ENCODE results near the gene SLC4A7.
"Not testable (repeated sequence)": the region's sequence is repeated elsewhere in the genome, so short reads cannot be mapped to it uniquely, and the experiment has no call there.

SLC4A7 gene

DNA sequence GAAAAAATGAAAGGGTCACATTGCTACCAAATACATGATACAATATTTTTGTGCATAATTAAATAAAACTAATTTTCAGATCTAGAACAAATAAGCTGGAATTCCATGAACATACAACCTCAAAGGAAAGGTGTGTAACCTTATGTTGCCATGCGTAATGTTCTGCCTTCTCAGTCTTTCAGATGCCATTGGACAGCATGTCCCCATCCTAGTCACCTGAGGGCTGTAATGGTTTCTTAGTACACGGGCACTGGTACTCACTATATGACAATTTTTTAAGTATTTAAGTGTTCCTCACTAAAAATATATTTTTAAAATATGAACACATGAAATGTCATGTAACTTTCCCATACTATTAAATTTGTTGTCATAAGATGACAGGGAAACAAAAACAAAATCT is 139.1 kb downstream of the SLC4A7 start:
- no peak for DNase-seq (ENCODE audit: extremely low read depth, low read depth)
- TF ChIP-seq, protein P1, sequence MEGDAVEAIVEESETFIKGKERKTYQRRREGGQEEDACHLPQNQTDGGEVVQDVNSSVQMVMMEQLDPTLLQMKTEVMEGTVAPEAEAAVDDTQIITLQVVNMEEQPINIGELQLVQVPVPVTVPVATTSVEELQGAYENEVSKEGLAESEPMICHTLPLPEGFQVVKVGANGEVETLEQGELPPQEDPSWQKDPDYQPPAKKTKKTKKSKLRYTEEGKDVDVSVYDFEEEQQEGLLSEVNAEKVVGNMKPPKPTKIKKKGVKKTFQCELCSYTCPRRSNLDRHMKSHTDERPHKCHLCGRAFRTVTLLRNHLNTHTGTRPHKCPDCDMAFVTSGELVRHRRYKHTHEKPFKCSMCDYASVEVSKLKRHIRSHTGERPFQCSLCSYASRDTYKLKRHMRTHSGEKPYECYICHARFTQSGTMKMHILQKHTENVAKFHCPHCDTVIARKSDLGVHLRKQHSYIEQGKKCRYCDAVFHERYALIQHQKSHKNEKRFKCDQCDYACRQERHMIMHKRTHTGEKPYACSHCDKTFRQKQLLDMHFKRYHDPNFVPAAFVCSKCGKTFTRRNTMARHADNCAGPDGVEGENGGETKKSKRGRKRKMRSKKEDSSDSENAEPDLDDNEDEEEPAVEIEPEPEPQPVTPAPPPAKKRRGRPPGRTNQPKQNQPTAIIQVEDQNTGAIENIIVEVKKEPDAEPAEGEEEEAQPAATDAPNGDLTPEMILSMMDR (IDR thresholded peaks at IDR 0.05; ENCODE audit: low read depth, low read length, missing control alignments): no peak
- H3K4me3 ChIP-seq (replicated peaks; ENCODE audit: low read depth, low read length): no peak overlapping the region

DNA sequence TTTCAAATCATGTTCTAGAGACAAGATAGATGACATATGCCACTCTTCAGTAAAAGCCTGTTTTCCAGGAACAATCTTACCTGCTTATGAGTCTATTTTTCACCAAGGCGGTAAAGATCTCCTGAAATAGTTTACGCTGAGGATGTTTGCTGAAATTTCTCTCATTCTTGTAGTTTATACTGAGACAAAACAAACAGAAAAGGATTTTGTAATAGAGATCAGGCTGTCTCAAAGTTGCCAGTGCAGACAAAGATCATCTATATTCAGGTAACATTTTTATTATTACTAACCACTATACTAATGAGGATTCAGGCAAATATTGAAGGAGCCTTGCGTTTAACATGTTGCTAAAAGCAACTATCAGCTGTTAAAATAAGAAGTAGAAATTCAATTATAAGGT is 140.0 kb downstream of the SLC4A7 start:
- TF ChIP-seq, protein P1 (IDR thresholded peaks at IDR 0.05; ENCODE audit: low read depth, low read length, missing control alignments): no peak
- H3K4me3 ChIP-seq (replicated peaks; ENCODE audit: low read depth, low read length): no peak overlapping the region

DNA sequence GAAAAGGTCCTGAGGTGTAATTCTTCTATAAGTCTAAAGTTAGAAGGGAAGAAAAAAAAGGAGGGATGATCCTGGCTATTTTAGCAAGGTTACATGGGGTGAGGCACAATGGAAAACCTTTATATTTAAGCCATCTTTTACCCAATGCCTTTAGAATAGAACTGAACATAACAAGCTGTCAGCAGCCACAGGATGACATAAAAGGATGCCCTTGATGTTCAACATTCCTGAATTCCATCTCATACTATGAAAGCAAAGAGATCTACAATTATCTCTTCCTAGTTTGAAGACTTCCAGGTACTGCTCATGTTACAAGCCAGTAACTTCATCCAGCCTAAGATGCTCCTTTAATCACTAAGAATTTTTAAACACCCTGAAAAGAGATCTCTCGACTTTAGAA is 141.9 kb downstream of the SLC4A7 start:
- TF ChIP-seq, protein P1 (IDR thresholded peaks at IDR 0.05; ENCODE audit: low read depth, low read length, missing control alignments): no peak
- no peak overlapping the region for H3K4me3 ChIP-seq (replicated peaks; ENCODE audit: low read depth, low read length)
- DNase-seq (ENCODE audit: extremely low read depth, low read depth): no peak

More for the DNA sequence above, 140.0 kb downstream of the SLC4A7 start:
- DNase-seq (ENCODE audit: extremely low read depth, low read depth): no peak

DNA sequence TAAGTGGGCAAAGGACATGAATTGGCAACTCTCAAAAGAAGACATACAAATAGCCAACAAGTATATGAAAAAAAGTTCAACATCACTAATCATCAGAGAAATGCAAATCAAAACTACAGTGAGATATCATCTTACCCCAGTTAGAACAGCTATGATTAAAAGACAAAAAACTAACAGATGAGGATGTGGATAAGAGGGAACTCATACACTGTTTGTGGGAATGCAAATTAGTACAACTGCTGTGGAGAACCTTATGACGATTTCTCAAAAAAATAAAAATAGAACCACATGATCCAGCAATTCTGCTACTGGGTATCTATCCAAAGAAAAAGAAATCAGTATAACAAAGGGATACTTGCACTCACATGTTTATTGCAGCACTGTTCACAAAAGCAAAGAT is 143.7 kb downstream of the SLC4A7 start:
- DNase-seq (ENCODE audit: extremely low read depth, low read depth): no peak
- TF ChIP-seq, protein P1 (IDR thresholded peaks at IDR 0.05; ENCODE audit: low read depth, low read length, missing control alignments): no peak
- no peak overlapping the region for H3K4me3 ChIP-seq (replicated peaks; ENCODE audit: low read depth, low read length)

DNA sequence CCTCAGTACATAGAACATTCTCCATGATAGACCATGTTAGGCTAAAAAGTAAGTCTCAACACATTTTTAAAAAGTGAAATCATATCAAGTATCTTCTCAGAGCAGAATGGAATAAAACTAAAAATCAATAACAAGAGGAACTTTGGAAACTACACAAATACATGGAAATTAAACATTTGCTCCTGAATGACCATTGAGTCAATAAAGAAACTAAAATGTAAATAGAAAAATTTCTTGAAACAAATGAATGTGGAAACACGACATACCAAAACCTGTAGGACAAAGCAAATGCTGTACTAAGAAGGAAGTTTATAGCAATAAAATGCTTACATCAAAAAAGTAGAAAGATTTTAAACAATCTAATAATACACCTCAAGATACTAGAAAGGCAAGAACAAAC is 148.6 kb downstream of the SLC4A7 start:
- DNase-seq (ENCODE audit: extremely low read depth, low read depth): no peak
- no peak overlapping the region for H3K4me3 ChIP-seq (replicated peaks; ENCODE audit: low read depth, low read length)
- TF ChIP-seq, protein P1 (IDR thresholded peaks at IDR 0.05; ENCODE audit: low read depth, low read length, missing control alignments): no peak

DNA sequence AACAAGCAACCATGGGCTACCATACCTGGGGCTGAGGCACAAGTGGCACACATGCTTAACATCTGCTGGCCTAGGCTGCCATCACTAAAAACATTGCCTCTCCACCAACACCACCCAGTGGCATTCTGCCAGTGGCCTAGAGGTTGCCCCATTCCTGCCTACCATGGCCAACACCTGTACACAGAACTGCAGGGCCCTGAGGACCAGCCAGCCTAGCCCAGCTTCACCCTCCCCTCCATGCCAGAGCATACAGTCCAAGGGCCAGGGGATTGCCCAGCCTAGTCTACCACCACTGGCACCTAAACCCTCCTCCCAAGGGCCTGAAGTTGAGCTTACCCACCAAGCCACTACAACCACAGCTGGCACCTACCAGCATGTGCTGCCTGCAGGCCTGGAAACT is 150.3 kb downstream of the SLC4A7 start:
- H3K4me3 ChIP-seq (replicated peaks; ENCODE audit: low read depth, low read length): no peak overlapping the region
- no peak for DNase-seq (ENCODE audit: extremely low read depth, low read depth)
- TF ChIP-seq, protein P1 (IDR thresholded peaks at IDR 0.05; ENCODE audit: low read depth, low read length, missing control alignments): no peak

DNA sequence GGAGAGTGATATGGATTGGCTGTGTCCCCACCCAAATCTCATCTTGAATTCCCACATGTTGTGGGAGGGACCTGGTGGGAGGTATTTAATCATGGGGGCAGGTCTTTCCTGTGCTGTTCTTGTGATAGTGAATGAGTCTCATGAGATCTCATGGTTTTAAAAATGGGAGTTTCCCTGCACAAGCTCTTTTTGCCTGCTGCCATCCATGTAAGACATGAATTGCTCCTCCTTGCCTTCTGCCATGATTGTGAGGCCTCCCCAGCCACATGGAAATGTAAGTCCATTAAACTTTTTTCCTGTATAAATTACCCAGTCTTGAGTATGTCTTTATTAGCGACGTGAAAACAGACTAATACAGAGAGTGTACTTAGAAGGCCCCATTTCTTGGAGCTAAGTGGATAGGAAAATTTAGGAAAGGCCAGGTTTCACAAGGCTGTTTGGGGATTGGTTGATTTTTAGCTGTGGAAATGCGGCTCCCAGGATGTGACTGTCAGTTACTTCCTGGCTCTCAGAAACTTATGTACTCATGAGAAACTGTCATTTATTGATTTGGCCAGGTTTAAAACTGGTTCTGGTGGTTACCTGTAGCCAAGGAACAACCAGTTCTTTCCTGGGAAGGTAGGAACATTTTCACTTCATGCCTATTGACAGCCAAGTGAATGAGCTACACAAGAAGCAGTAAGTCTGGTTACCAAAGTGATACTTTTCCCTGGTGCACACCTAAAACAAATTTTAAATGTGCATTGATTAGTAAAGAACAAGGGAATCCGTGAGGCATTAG is 155.0 kb downstream of the SLC4A7 start:
- H3K4me3 ChIP-seq (replicated peaks; ENCODE audit: low read depth, low read length); DNase-seq (ENCODE audit: extremely low read depth, low read depth): not testable (repeated sequence)

Data from HFF-Myc (cell line).